GM21619 (cell line): Measurements from ENCODE around the gene UCMA.

Source experiments
- ATAC-seq: cut with Tn5 transposase; IDR thresholded peaks from one replicate; pipeline ENCODE4 v1.9.1; 2021; ENCODE audit not compliant: unreplicated experiment

UCMA gene

GRCh38 chr10:13189961-13190360, 44.2 kb downstream of the UCMA start:
- ATAC-seq = no peak

DNA sequence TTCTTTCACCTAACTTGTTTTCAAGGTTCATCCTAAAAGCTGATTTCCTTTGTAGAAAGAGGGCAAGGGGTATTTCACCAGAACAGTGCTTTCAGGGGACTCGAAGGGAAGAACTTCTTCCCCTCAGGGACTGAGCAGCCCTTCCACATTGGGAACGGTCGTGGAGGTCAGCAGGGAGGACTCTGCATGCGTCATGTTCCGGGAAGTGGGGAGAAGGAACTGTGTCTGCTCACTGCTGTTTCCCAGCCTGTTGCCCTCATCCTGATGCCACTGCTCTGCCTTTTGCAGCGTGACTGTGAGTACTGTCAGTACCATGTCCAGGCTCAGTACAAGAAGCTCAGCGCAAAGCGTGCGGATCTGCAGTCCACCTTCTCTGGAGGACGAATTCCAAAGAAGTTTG, 45.6 kb downstream of the UCMA start:
- ATAC-seq = no peak

GRCh38 chr10:13187135-13187534, 47.0 kb downstream of the UCMA start:
- no peak for ATAC-seq

DNA sequence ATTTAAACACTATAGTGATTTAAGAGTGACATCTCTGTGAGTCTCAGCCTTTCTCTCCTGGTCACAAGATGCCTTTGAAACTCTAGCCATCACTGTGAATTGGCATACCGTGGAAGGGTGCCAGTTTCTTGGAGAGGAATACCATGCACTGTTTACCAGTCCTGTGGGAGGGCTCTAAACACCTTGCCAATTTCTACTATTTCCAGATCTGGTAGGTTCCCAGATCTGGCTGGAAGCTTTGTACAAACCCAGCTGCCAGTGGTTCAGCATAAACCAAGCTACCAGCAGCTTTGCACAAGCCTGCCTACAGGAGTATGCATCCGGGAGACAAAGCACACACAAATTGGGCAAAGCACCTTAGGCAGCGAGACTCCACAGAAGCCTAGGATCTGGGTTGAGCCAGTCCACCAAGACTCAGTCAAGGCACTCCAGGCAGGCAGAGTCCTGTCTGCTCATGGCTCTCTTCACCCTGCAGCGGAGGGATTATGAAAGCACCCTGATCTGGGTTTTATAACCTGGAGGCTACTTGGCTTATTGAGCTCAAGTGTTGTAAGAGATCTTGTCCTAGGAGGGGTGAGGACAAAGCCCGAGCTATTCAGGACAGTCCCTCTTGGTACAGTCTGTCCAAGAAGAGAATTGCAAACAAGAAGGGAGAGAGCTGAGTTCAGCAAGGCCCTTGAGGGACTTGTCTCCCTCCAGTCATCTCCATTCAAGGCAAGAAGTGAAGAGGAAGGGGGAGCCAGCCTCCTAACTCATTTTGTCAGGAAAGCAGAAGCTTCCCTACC, 49.3 kb downstream of the UCMA start:
- ATAC-seq = no peak

GRCh38 chr10:13184276-13184675, 49.9 kb downstream of the UCMA start:
- no peak for ATAC-seq

GRCh38 chr10:13183625-13184024, 50.5 kb downstream of the UCMA start:
- peak; percentile 61 for ATAC-seq

GRCh38 chr10:13182424-13182823, 51.8 kb downstream of the UCMA start:
- no peak for ATAC-seq

GRCh38 chr10:13180788-13181187, 53.4 kb downstream of the UCMA start:
- ATAC-seq = peak; percentile 38

DNA sequence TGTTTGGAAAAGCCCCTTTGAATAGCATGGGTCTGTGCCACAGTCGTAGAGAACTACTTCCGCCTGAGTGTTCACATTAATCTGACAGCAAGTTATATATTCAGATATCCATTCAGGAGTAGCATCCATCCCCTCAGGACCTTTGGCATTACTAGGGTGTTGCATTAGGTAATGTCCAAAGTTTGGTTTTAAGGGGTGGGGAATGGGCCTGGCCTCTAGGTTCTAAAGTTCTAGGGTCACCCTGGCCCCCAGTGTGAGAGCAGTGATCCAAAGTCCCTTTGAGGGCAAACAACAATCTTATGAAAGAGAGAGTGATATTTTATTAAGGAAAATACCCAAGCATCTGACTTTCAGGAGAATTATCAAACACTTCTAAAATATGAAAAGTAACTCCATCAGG, 60.6 kb downstream of the UCMA start:
- ATAC-seq = no peak
